Left ventricle myocardium inferior (tissue), 1 donor: ENCODE results near the gene ZSCAN21. TPM values are rescaled to one million over a fixed set of nuclear protein-coding genes. Genes with fewer than 3 reads are reported as not detected.

Experiments used
- DNase-seq: peaks from one replicate; pipeline ENCODE4 v3.0.0-alpha.2; 2020
- H3K27ac ChIP-seq: fragments of 200-600 bp; replicated peaks from 2 replicates; pipeline ENCODE4 v1.8.0; 2021
- H3K27me3 ChIP-seq: fragments of 200-600 bp; 2 replicates; pipeline ENCODE4 v1.8.0; 2021; ENCODE audit warnings: low read depth
- H3K36me3 ChIP-seq: fragments of 200-600 bp; 2 replicates; pipeline ENCODE4 v1.8.0; 2021
- H3K4me1 ChIP-seq: fragments of 200-600 bp; 2 replicates; pipeline ENCODE4 v1.8.0; 2021
- H3K4me3 ChIP-seq: fragments of 200-600 bp; 2 replicates; pipeline ENCODE4 v1.8.0; 2021; ENCODE audit warnings: mild to moderate bottlenecking, moderate library complexity
- H3K9me3 ChIP-seq: fragments of 200-600 bp; replicated peaks from 2 replicates; pipeline ENCODE4 v1.8.0; 2021
- CTCF ChIP-seq: fragments of 200-600 bp; IDR thresholded peaks from 2 replicates; pipeline ENCODE4 v1.8.0; 2021; ENCODE audit warnings: antibody characterized with exemption, mild to moderate bottlenecking, borderline replicate concordance
- intact Hi-C: fragments of 100-400 bp; cut with micrococcal nuclease; formaldehyde crosslinking; loops from one replicate; pipeline ENCODE4 v1.11.0; 2022
- total RNA-seq: library from RNA; stranded (reverse); fragmentation: NEBNext Ultra II Directional; extraction: Animal tissue kit (Norgen Biotek cat#: 25700); gene quantifications from one replicate; pipeline ENCODE4 v1.2.1, GENCODE V29; 2021
- donor health status: DM: no; HTN: yes; CAD: no; lungs with severe emphysema.

ZSCAN21 gene
- total RNA-seq, 1 donor from 2014 or later: 6.4 TPM

GRCh38 chr7:100090527-100091410, 41.2 kb downstream of the ZSCAN21 start:
- no peak for TF ChIP-seq CTCF
- Histone ChIP-seq H3K27ac (no peak overlapping the region), H3K4me1 (peaks cover 33% of the 10 kb centered on the region), H3K27me3 (no peaks in the 10 kb centered on the region), H3K9me3 (no peaks in the 10 kb centered on the region), H3K36me3 (peaks cover 56% of the 10 kb centered on the region), H3K4me3 (no peak overlapping the region)
- DNase-seq: no peak
- intact Hi-C loops: no loop called here

- Histone ChIP-seq H3K27ac (no peak overlapping the region), H3K36me3 (peaks cover 64% of the 10 kb centered on the region), H3K9me3 (no peaks in the 10 kb centered on the region), H3K4me3 (no peak overlapping the region), H3K27me3 (no peaks in the 10 kb centered on the region), H3K4me1 (peaks cover 33% of the 10 kb centered on the region)
- DNase-seq: no peak
- no peak for TF ChIP-seq CTCF
- intact Hi-C loops: no loop called here
Measured at GRCh38 chr7:100091411-100092181, 42.0 kb downstream of the ZSCAN21 start.

- DNase-seq: no peak
- Histone ChIP-seq H3K4me1 (peaks cover 31% of the 10 kb centered on the region), H3K4me3 (no peak overlapping the region), H3K27me3 (no peaks in the 10 kb centered on the region), H3K36me3 (peaks cover 79% of the 10 kb centered on the region), H3K27ac (no peak overlapping the region), H3K9me3 (no peaks in the 10 kb centered on the region)
- TF ChIP-seq CTCF: no peak
- intact Hi-C loops: no loop called here
Measured at GRCh38 chr7:100093054-100093453, 43.5 kb downstream of the ZSCAN21 start.

- Histone ChIP-seq H3K36me3 (peaks cover 83% of the 10 kb centered on the region), H3K4me1 (peaks cover 26% of the 10 kb centered on the region), H3K4me3 (no peak overlapping the region), H3K9me3 (no peaks in the 10 kb centered on the region), H3K27me3 (no peaks in the 10 kb centered on the region), H3K27ac (no peak overlapping the region)
- TF ChIP-seq CTCF: no peak
- no peak for DNase-seq
- intact Hi-C loops: no loop called here
Measured at GRCh38 chr7:100093498-100093897, 43.9 kb downstream of the ZSCAN21 start.

- Histone ChIP-seq H3K4me1 (peaks cover 25% of the 10 kb centered on the region), H3K4me3 (no peak overlapping the region), H3K36me3 (peaks cover 88% of the 10 kb centered on the region), H3K9me3 (no peaks in the 10 kb centered on the region), H3K27ac (no peak overlapping the region), H3K27me3 (no peaks in the 10 kb centered on the region)
- intact Hi-C loops: no loop called here
- no peak for DNase-seq
- no peak for TF ChIP-seq CTCF
Measured at GRCh38 chr7:100093925-100094486, 44.4 kb downstream of the ZSCAN21 start.
